Stimulated activated CD8-positive, alpha-beta memory T cell treated with anti-CD3 and anti-CD28 coated beads, Interleukin-4, amount 100 ng/mL, for 1 hour (primary cell): ENCODE results near the gene MCHR1.
"Not testable (repeated sequence)": the region's sequence is repeated elsewhere in the genome, so short reads cannot be mapped to it uniquely, and the experiment has no call there.

Experiments
- DNase-seq, 2 donors: peaks; one replicate each; pipeline ENCODE4 v3.0.0-alpha.2; 2020; ENCODE audit warnings: low read depth in 2 of 2, low spot score in 1 of 2

MCHR1 gene

GRCh38 chr22:40687706-40688105, 8.4 kb downstream of the MCHR1 start:
- DNase-seq, result no peak

DNA sequence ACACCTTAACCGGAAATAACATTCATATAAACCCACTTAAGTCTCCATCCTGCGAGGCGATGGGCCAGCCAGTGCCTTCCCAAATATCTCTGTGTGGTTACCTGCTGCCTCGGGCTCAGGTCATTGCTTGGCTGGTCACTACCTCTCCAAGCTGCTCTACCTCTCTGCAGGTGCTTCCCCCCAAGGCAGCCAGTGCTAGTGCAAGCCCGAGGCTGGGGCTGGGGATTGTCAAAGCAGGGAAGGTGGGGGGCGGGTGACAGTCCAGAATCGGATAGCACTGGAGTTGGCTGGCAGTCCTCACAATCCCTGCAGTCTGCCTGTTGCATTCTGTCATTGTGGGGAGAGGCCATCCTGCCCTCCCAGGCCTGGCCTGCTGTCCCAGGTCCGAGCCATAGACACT, 11.1 kb downstream of the MCHR1 start:
- DNase-seq, result no peak

GRCh38 chr22:40691532-40691931, 12.2 kb downstream of the MCHR1 start:
- DNase-seq, result no peak

DNA sequence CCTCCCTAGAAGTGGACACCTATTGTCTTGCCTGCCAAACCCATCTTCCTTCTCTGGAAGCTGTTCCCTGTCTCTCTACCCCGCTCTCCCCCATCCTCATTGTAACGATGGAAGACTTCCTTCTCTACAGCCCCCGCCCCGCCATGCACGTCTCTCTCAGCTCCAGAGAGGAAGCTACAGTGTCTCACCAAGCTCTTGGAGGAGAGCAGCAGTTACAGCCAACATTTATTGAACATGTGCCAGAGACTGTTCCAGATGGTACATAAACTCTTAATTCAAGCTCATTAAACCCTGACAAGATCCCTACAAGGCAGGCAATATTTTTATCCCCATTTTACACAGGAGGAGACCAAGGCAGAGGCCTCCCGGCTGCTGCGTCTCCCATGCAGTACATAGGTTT, 15.1 kb downstream of the MCHR1 start:
- DNase-seq, result no peak

DNA sequence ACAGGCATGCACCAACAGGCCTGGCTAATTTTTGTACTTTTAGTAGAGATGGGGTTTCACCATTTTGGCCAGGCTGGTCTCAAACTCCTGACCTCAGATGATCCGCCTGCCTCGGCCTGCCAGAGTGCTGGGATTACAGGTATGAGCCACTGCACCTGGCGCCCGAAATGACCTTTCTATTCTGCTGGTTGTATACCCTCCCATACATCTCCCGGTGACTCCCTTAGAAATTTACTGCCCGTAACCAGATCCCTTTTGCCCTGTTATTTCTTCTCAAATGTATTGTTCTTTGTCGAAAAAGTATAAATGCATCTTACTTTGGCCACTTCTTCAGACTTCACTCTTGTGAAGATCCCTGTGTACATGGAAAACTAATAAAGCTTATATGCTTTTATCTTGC, 22.0 kb downstream of the MCHR1 start:
- DNase-seq, result no peak

GRCh38 chr22:40703174-40703573, 23.9 kb downstream of the MCHR1 start:
- no peak for DNase-seq

DNA sequence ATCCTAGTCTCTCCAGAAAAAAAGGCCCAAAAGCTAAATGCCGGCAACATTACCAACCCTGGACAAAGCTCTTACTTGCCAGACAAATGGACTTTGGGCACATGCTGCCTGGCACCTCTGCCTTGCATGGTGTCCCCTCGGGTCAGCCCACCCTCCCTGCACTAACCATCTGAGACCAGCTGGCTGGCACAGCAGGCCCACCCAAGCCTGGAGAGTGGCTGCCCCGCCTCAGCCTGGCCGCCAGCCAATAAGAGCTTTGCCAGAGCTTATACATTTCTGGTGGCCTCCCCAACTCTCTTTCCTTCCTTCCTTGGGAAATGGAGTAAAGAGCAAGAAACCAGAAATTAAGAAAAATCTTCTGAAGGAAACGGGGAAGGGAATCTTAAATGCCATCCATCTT, 24.5 kb downstream of the MCHR1 start:
- DNase-seq, result no peak

DNA sequence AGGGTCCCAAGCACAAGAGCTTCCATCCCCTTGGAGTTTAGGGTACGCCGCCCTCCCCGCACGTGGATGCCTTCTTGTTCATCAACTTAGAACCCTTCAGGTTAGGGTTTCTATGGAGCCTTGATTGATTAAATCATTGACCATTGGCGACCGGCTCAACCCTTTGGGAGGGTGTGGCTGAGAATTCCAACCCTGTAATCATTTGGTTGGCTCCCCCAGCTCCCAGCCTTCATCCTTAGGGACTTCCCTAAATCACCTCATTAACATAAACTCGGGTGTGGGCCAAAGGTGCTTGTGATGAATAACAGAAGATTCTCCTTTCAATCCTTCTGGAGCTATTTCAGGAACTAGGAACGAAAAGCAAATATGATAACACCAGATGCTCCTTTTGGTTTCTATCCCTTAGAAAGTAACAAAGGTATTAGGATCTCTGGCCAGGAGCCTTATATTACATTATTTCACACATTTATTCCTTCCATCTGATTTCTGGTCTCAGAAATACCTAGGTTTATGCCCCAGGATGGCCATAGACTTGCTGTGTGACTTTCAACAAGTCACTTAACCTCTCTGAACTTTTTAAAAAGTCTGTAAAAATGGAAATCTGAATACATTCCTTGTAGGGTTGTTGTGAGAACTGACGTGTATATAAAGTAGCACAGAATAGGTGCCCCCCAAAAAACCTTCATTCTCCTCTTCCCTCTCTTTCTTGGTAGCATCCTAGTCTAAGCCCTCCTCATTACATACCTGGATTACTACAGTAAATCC, 26.8 kb downstream of the MCHR1 start:
- no peak for DNase-seq

DNA sequence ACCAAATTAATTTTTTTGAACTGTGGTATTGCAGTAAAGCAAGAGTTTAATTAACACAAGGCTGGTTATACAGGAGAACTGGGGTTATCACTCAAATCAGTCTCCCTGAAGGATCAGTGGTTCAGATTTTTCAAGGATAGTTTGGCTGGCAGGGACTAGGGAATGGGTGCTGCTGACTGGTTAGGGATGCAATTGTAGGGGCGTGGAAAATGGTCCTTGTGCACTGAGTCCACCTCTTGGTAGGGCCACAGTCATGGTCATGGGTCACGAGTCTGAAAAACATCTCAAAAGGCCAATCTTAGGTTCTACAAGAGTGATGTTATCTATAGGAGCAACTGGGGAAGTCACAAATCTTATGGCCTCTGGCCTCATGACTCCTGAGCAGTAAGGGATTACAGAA, 27.9 kb downstream of the MCHR1 start:
- no peak for DNase-seq

- DNase-seq, result no peak
Observed at GRCh38 chr22:40708177-40708576, 28.9 kb downstream of the MCHR1 start.

GRCh38 chr22:40709752-40710413, 30.6 kb downstream of the MCHR1 start:
- DNase-seq, result no peak

DNA sequence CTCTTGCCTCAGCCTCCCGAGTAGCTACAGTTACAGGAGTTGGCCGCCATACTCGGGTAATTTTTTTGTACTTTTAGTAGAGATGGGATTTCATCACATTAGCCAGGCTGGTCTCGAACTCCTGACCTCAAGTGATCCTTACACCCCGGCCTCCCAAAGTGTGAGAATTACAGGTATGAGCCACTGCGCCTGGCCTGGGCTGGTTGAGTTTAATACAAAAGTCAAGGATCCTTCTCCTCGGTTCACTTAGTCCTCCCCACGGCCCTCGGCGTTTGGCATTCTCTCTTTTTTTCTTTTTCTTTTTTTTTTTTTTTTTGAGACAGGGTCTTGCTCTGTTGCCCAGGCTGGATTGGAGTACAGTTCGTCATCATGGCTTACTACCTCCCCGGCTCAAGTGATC, 33.0 kb downstream of the MCHR1 start:
- DNase-seq, result no peak

- no peak for DNase-seq
Observed at GRCh38 chr22:40714499-40715337, 35.4 kb downstream of the MCHR1 start.

DNA sequence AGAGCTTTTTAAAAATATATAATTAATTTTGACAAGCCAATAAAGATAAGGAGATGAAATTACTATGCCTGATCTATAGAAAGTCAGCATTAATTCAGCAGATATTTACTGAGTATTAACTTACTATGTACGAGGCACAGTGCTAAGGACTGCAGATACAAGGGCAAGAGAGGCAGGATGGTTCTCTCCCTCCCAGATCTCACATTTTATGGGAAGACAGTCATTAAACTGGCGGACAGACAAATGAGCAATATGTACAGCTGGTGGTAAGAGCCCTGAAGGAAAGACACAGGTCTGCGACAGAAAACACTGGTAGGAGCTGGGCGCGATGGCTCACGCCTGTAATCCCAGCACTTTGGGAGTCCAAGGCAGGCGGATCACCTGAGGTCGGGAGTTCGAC, 36.8 kb downstream of the MCHR1 start:
- no peak for DNase-seq

DNA sequence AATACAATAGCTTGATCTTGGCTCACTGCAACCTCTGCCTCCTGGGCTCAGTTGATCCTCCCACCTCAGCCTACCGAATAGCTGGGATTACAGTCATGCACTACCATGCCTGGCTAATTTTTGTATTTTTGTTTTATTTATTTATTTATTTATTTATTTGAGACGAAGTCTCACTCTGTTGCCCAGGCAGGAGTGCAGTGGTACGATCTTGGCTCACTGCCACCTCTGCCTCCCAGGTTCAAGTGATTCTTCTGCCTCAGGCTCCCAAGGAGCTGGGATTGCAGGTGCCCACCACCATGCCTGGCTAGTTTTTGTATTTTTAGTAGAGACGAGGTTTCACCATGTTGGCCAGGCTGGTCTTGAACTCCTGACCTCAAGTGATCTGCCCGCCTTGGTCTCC, 38.4 kb downstream of the MCHR1 start:
- not testable (repeated sequence) for DNase-seq

- no peak for DNase-seq
Observed at GRCh38 chr22:40718250-40719204, 39.2 kb downstream of the MCHR1 start.

DNA sequence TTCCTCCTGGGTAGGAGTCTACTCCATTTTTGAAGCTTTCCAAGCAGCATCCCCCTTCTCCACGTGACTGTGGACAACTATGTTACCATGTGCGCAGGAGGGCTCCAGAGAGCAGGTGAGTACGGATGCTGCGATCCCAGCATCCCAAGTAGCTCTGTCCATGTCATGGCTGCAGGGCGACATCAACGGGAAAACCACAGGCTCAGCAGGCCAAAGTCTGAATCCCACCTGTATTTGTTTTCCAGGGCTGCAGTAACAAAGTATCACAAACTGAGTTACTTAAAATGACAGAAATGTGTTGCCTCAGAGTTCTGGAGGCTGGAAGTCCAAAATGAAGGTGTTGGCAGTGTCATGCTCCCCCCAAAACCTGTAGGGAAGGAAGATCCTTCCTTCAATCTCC, 40.3 kb downstream of the MCHR1 start:
- DNase-seq, result no peak

- not testable (repeated sequence) for DNase-seq
Observed at GRCh38 chr22:40720156-40720537, 40.9 kb downstream of the MCHR1 start.

GRCh38 chr22:40720538-40721256, 41.4 kb downstream of the MCHR1 start:
- DNase-seq, result no peak

GRCh38 chr22:40721266-40721665, 42.0 kb downstream of the MCHR1 start:
- no peak for DNase-seq
